HL-60 (cell line): Measurements from ENCODE around the gene ATP8B3.

Experiments used
- DNase-seq, 2 experiments: peaks; one replicate each; pipeline ENCODE4 v3.0.0-alpha.2; 2010 to 2020; ENCODE audit warnings: low read depth in 1 of 2, low spot score in 1 of 2
- H3K27ac ChIP-seq: fragments of 250-450 bp; sonication (Bioruptor Pico); replicated peaks from 2 replicates; pipeline ENCODE4 v1.5.1; 2020; ENCODE audit warnings: mild to moderate bottlenecking, moderate library complexity
- H3K27me3 ChIP-seq: fragments of 250-450 bp; sonication (Bioruptor Pico); 2 replicates; pipeline ENCODE4 v1.5.1; 2021; ENCODE audit warnings: mild to moderate bottlenecking, moderate library complexity; ENCODE audit not compliant: insufficient read depth, poor library complexity, severe bottlenecking
- H3K4me3 ChIP-seq: replicated peaks from 2 replicates; pipeline ENCODE4 v1.5.1; 2011; ENCODE audit warnings: mild to moderate bottlenecking, control low read depth, low read length; ENCODE audit not compliant: insufficient read depth
- CTCF ChIP-seq: IDR thresholded peaks from one replicate; pipeline ENCODE4 v1.5.1; 2011; ENCODE audit warnings: low read length, control low read depth, inconsistent platforms; ENCODE audit not compliant: insufficient read depth
- GABPA ChIP-seq: IDR thresholded peaks from 2 replicates; pipeline ENCODE4 v1.6.1; 2012; ENCODE audit warnings: low read depth
- POLR2AphosphoS5 ChIP-seq: IDR thresholded peaks from 2 replicates; pipeline ENCODE4 v1.6.1; 2012; ENCODE audit warnings: low read depth
- REST ChIP-seq: IDR thresholded peaks from 2 replicates; pipeline ENCODE4 v1.6.1; 2012; ENCODE audit warnings: low read depth; ENCODE audit not compliant: insufficient replicate concordance
- SPI1 ChIP-seq: IDR thresholded peaks from 2 replicates; pipeline ENCODE4 v1.6.1; 2012; ENCODE audit warnings: low read depth, mild to moderate bottlenecking, borderline replicate concordance

Gene ATP8B3

DNA sequence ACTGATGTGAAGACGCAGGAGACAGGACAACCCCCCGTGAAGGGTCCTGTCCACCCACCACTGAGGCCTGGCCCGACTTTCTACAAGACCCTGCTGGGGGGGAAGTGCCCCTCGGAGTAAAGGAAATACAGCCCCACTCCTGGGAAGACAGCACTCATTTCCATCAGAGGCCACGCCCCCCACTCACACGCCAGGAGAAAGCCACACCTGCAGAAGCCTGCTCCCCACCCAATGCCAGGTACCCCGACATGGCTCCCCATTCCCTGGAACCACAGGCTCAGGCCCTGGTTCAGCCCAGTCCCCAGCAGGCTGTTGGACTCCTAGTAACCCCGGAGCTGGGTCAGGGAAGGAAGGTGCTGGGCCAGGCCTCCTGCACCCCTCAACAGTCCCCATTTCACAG is 10.9 kb upstream of the ATP8B3 start:
- Histone ChIP-seq H3K4me3 (no peak overlapping the region), H3K27me3 (no peaks in the 10 kb centered on the region), H3K27ac (no peak overlapping the region)
- DNase-seq, result no peak
- TF ChIP-seq POLR2AphosphoS5 (no peak), GABPA (no peak), REST (no peak), CTCF (no peak), SPI1 (no peak)

DNA sequence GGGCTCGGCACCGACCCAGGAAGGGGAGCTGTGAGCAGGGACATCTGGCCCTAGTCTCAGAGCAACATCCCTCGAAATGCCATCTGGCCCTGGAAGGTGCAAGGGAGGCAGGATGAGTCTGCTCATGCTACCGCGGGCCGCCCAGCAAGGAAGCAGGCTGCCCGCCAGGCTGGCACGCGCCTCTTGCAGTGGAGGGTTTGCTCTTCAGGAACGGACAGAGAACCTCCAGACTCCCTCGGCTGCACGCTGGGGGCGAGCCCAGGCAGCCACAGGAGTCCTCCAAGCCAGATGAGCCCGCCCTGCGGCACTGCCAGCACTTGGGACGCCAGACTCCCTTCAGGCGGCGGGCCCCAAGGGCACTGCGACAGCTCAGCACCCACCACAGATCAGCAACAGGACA is 10.1 kb upstream of the ATP8B3 start:
- Histone ChIP-seq H3K4me3 (no peak overlapping the region), H3K27me3 (no peaks in the 10 kb centered on the region), H3K27ac (no peak overlapping the region)
- no peak for DNase-seq
- no peak for TF ChIP-seq POLR2AphosphoS5
- no peak for TF ChIP-seq CTCF
- no peak for TF ChIP-seq REST
- TF ChIP-seq SPI1, result no peak
- TF ChIP-seq GABPA, result no peak

DNA sequence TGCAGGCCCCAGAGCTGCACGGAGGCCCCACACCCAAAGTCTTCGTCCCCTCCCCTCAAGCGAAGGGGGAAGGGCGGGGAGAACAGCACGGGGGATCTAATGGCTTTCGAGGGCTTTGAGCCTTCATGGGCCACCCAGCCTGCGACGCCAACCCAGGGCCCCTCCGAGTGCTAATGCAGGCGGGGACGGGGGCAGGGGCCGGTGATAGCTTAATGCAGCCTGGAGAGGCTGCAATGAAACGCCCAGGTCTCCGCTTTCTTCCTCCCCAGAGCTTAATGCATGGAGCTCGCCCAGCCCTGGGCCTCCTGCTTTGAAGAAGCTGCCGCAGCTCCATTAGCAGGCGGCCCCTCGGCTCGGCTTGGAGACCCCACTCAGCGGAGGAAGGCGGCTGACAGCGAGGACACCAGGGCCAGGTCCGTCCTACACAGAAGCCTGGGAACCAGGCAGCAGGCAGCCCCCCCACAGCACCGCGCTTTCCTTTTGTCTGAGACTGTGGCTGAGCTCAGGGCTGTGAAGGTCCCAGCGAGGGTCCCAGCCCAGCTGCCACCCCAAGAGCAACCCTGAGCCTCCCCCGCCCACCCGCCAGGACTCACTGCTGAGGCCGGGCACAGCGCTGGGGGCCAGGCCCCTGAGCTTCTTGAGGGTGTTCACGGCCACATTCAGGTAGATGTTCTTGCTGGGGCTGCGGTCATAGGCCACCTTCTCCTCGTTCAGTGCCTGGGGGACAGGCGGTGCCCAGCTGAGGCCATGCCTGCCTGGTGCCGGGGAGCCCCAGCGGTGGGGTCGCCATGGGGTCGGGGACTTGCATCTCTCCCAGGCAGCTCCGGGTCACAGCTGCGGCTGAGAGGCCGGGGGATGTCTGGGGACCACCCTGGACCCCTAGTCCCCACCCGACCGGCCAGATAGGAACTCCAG is 7.5 kb upstream of the ATP8B3 start:
- H3K27me3 ChIP-seq, result no peaks in the 10 kb centered on the region
- TF ChIP-seq CTCF, result no peak

More for the DNA sequence above, 7.5 kb upstream of the ATP8B3 start:
- H3K4me3 ChIP-seq, result no peak overlapping the region
- no peak overlapping the region for H3K27ac ChIP-seq
- no peak for DNase-seq
